Mucosa of descending colon (tissue), 3 donors: ENCODE data around the gene ATR. TPM values are rescaled to one million over a fixed set of nuclear protein-coding genes. Genes with fewer than 3 reads are reported as not detected.

Source experiments
- ATAC-seq: fragments of 200-7000 bp; cut with Tn5 transposase; one replicate; pipeline ENCODE4 v1.9.1; 2020; ENCODE audit warnings: mild to moderate bottlenecking, moderate library complexity
- DNase-seq, 3 donors: peaks; one replicate each; pipeline ENCODE4 v3.0.0-alpha.2; 2020
- H3K36me3 ChIP-seq: fragments of 200-600 bp; one replicate; pipeline ENCODE4 v1.8.0; 2021; ENCODE audit warnings: low read depth, mild to moderate bottlenecking
- H3K4me1 ChIP-seq: fragments of 200-600 bp; one replicate; pipeline ENCODE4 v1.8.0; 2021; ENCODE audit warnings: low read depth, mild to moderate bottlenecking
- H3K4me3 ChIP-seq: fragments of 200-600 bp; one replicate; pipeline ENCODE4 v1.8.0; 2021; ENCODE audit warnings: mild to moderate bottlenecking
- H3K9me3 ChIP-seq: fragments of 200-600 bp; one replicate; pipeline ENCODE4 v1.8.0; 2021; ENCODE audit warnings: mild to moderate bottlenecking
- intact Hi-C, 2 donors: fragments of 100-400 bp; cut with DNase I in 1 of 2; cut with micrococcal nuclease in 1 of 2; formaldehyde crosslinking; loops; one replicate each; pipeline versions ENCODE4 v1.11.0 to v1.11.1; 2022; cut with DNase I, micrococcal nuclease
- total RNA-seq, 3 donors: library from RNA; stranded (reverse); fragmentation: NEBNext Ultra II Directional in 2 of 3; extraction: Animal tissue kit (Norgen Biotek cat#: 25700) in 2 of 3; gene quantifications; one replicate each; pipeline versions ENCODE4 v1.2.1 to v1.2.4, GENCODE V29; 2021 to 2023
- TF ChIP-seq, protein P1 (sequence below): fragments of 200-600 bp; IDR thresholded peaks from one replicate; pipeline ENCODE4 v1.8.0; 2022; ENCODE audit warnings: antibody characterized with exemption, mild to moderate bottlenecking
- donor health status: DM: no; HTN: no; CAD: no; lungs with moderate emphysema.
- donor health status: DM: no; HTN: no; CAD: no.
- donor health status: DM: no; HTN: yes; CAD: no.

Gene ATR
- total RNA-seq, 3 donors from 2014 or later = 16.0 to 21.1 (median 18.1) TPM

- no peaks in the 10 kb centered on the region for H3K4me1 ChIP-seq
- H3K9me3 ChIP-seq = peaks cover 31% of the 10 kb centered on the region
- H3K4me3 ChIP-seq = no peak overlapping the region
- TF ChIP-seq, protein P1, sequence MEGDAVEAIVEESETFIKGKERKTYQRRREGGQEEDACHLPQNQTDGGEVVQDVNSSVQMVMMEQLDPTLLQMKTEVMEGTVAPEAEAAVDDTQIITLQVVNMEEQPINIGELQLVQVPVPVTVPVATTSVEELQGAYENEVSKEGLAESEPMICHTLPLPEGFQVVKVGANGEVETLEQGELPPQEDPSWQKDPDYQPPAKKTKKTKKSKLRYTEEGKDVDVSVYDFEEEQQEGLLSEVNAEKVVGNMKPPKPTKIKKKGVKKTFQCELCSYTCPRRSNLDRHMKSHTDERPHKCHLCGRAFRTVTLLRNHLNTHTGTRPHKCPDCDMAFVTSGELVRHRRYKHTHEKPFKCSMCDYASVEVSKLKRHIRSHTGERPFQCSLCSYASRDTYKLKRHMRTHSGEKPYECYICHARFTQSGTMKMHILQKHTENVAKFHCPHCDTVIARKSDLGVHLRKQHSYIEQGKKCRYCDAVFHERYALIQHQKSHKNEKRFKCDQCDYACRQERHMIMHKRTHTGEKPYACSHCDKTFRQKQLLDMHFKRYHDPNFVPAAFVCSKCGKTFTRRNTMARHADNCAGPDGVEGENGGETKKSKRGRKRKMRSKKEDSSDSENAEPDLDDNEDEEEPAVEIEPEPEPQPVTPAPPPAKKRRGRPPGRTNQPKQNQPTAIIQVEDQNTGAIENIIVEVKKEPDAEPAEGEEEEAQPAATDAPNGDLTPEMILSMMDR = no peak
- intact Hi-C loops = no loop called here
- DNase-seq (no peak), ATAC-seq (no peak)
- no peaks in the 10 kb centered on the region for H3K36me3 ChIP-seq
Observed at GRCh38 chr3:142481196-142481595, 97.3 kb downstream of the ATR start.

DNA sequence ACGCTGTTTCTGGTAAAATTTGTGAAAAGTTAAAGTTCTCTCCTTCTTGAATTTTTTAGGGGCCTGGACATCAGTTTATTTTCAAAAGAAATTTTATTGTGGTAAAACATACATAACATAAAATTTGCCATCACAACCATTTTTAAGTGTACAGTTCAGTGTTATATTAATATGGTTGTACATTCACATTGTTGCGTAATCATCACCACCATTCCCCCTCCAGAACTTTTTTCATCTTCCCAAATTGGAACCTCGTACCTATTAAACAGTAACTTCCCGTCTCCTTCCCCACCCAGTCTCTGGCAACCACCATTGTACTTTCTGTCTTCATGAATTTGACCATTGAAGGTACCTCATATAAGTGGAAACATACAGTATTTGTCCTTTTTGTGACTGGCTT is 107.7 kb downstream of the ATR start:
- intact Hi-C loops = no loop called here
- TF ChIP-seq, protein P1 = no peak
- Histone ChIP-seq H3K36me3 (no peaks in the 10 kb centered on the region), H3K9me3 (peaks cover 8% of the 10 kb centered on the region), H3K4me1 (no peaks in the 10 kb centered on the region), H3K4me3 (no peak overlapping the region)
- ATAC-seq (no peak), DNase-seq (no peak)

- intact Hi-C loops = no loop called here
- TF ChIP-seq, protein P1 = no peak
Observed at GRCh38 chr3:142468456-142468855, 110.1 kb downstream of the ATR start.

GRCh38 chr3:142467768-142468167 is 110.8 kb downstream of the ATR start:
- no peak for ATAC-seq
- TF ChIP-seq, protein P1 = no peak
- no peaks in the 10 kb centered on the region for H3K4me1 ChIP-seq
- no peak for DNase-seq
- H3K36me3 ChIP-seq = no peaks in the 10 kb centered on the region
- intact Hi-C loops = no loop called here
- H3K9me3 ChIP-seq = no peaks in the 10 kb centered on the region
- no peak overlapping the region for H3K4me3 ChIP-seq

More at GRCh38 chr3:142468456-142468855, 110.1 kb downstream of the ATR start:
- Histone ChIP-seq H3K4me1 (no peaks in the 10 kb centered on the region), H3K36me3 (no peaks in the 10 kb centered on the region), H3K4me3 (no peak overlapping the region), H3K9me3 (peaks cover 2% of the 10 kb centered on the region)
- ATAC-seq = no peak
- DNase-seq = no peak

GRCh38 chr3:142460689-142461088 is 117.8 kb downstream of the ATR start:
- H3K36me3 ChIP-seq = no peaks in the 10 kb centered on the region
- no peak overlapping the region for H3K4me3 ChIP-seq
- ATAC-seq (no peak), DNase-seq (no peak)
- TF ChIP-seq, protein P1 = no peak
- intact Hi-C loops = no loop called here
- H3K9me3 ChIP-seq = no peaks in the 10 kb centered on the region
- H3K4me1 ChIP-seq = no peaks in the 10 kb centered on the region

GRCh38 chr3:142459929-142460328 is 118.6 kb downstream of the ATR start:
- no peak for ATAC-seq
- Histone ChIP-seq H3K36me3 (no peaks in the 10 kb centered on the region), H3K4me3 (no peak overlapping the region), H3K4me1 (no peaks in the 10 kb centered on the region), H3K9me3 (no peaks in the 10 kb centered on the region)
- no peak for DNase-seq
- TF ChIP-seq, protein P1 = no peak
- intact Hi-C loops = no loop called here
